GM13976 (cell line): ENCODE measurements around the gene PDP2.
"Not testable (repeated sequence)": the region's sequence is repeated elsewhere in the genome, so short reads cannot be mapped to it uniquely, and the experiment has no call there.

Source experiments
- DNase-seq: peaks from one replicate; pipeline ENCODE4 v3.0.0; 2012; ENCODE audit warnings: low spot score
- in situ Hi-C: fragments of 300-500 bp; cut with MboI; formaldehyde crosslinking; loops from one replicate; pipeline ENCODE4 v1.12.0; 2022; ENCODE audit warnings: low sequenced_read_pairs, mixed read lengths, inconsistent platforms; ENCODE audit not compliant: unreplicated experiment
- TF ChIP-seq, protein P1 (sequence below): IDR thresholded peaks from 2 replicates; pipeline ENCODE4 v1.5.1; 2012; ENCODE audit warnings: borderline replicate concordance, mild to moderate bottlenecking; ENCODE audit not compliant: insufficient read depth; ENCODE audit errors: extremely low read depth, missing control alignments, control extremely low read depth

Gene PDP2

GRCh38 chr16:66859397-66860068 lies 20.8 kb upstream of the PDP2 start:
- DNase-seq: no peak
- in situ Hi-C loops: loop anchor here (25.0 kb wide), 1 partner anchor 447 kb away; no protein-coding TSS in a partner anchor
- TF ChIP-seq, protein P1, sequence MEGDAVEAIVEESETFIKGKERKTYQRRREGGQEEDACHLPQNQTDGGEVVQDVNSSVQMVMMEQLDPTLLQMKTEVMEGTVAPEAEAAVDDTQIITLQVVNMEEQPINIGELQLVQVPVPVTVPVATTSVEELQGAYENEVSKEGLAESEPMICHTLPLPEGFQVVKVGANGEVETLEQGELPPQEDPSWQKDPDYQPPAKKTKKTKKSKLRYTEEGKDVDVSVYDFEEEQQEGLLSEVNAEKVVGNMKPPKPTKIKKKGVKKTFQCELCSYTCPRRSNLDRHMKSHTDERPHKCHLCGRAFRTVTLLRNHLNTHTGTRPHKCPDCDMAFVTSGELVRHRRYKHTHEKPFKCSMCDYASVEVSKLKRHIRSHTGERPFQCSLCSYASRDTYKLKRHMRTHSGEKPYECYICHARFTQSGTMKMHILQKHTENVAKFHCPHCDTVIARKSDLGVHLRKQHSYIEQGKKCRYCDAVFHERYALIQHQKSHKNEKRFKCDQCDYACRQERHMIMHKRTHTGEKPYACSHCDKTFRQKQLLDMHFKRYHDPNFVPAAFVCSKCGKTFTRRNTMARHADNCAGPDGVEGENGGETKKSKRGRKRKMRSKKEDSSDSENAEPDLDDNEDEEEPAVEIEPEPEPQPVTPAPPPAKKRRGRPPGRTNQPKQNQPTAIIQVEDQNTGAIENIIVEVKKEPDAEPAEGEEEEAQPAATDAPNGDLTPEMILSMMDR: no peak

DNA sequence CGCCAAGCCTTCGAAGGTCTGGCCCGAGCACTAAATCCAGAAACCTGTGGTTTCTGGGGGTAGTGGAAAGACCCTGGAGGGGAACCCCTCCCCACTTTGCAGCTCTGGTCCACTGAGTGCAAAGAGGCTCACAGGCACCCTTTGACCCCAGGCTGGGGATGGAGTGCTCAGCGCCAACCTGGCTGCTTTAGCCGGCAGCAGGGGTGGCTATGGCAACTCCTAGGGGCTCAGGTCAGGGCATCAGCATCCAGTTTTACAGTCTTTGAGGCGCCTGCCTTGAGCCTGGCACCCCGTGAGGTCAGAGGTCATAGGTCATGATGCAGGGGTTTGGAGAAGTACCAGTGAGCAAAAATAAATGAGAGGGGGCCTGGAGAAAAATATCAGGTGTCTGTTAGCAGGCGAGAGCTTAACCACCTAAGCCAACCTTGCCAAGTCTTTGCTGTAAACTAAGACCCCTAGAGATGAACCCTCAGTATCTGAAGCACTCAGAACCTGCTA lies 18.2 kb upstream of the PDP2 start:
- DNase-seq: no peak
- in situ Hi-C loops: loop anchor here (25.0 kb wide), 1 partner anchor 450 kb away; no protein-coding TSS in a partner anchor
- TF ChIP-seq, protein P1: no peak

DNA sequence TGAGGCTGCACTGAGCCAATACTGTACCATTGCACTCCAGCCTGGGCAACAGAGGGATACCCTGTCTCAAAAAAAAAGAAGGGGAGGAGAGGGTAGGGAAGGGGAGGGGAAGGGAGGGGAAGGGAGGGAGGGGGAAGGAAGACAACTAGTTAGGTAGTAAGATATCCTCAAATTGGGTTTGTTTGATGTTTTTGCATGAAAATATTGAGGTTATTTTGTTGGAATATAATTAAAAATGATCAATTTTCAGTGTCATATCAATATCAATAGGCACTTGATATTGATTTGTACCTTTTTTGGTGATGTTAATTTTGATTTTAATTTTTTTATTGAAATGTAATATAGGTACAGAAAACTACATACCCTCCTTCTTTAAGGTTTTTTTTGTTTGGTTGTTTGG lies 16.6 kb upstream of the PDP2 start:
- TF ChIP-seq, protein P1: no peak
- DNase-seq: no peak
- in situ Hi-C loops: loop anchor here (25.0 kb wide), 1 partner anchor 451 kb away; no protein-coding TSS in a partner anchor

DNA sequence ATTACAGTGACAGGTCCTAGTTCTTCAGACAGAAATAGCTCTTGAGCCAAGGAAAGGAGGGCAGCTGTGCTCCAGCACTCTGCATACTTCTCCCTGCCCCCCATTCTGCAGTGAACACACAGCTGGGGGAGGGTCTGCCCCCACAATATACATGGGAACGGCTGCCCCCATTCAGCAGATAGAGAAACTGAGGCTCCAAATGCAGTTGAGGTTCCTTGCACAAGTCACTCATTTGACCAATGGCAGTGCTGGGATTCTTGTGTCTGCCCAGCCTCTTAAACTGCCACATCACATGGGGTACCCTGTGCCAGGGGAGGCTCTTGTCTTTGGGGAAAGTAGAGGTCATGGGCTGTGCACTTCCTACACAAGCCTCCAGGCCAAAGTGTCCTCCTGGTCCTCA lies 10.9 kb upstream of the PDP2 start:
- in situ Hi-C loops: loop anchor here (25.0 kb wide), 1 partner anchor 457 kb away; no protein-coding TSS in a partner anchor
- TF ChIP-seq, protein P1: no peak
- no peak for DNase-seq

- in situ Hi-C loops: loop anchor here (25.0 kb wide), 1 partner anchor 459 kb away; no protein-coding TSS in a partner anchor
- DNase-seq: not testable (repeated sequence)
Observed at GRCh38 chr16:66871363-66871762, 9.0 kb upstream of the PDP2 start.

GRCh38 chr16:66871840-66872239 lies 8.5 kb upstream of the PDP2 start:
- no peak for DNase-seq
- TF ChIP-seq, protein P1: no peak
- in situ Hi-C loops: loop anchor here (25.0 kb wide), 1 partner anchor 460 kb away; no protein-coding TSS in a partner anchor

DNA sequence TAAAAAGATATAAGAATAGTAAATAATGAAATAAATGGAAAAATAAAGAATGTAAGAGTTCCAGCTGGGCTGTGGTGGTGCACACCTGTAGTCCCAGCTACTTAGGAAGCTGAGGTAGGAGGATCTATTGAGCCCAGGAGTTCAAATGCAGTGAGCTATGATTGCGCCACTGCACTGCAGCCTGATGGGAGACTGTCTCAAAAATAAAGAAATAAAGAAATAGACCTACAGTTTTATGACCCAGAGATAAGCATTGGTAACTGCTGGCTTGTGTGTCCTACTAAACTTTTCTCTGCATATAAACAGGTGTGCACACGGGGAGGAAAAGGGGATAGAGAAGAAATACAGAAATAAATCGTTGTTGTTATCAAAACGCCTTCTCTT lies 7.8 kb upstream of the PDP2 start:
- no peak for DNase-seq
- in situ Hi-C loops: loop anchor here (25.0 kb wide), 1 partner anchor 460 kb away; no protein-coding TSS in a partner anchor
- TF ChIP-seq, protein P1: no peak
